Vagina (tissue), 2 donors: Measurements from ENCODE around the gene PPL. TPM values are rescaled to one million over a fixed set of nuclear protein-coding genes. Genes with fewer than 3 reads are reported as not detected.

Experiments
- DNase-seq, 2 donors: peaks; one replicate each; pipeline ENCODE4 v3.0.0-alpha.2; 2017; ENCODE audit errors: extremely low spot score in 2 of 2
- H3K27ac ChIP-seq: fragments of 200-600 bp; sonication (generic); one replicate; pipeline ENCODE4 v1.5.1; 2019
- H3K27me3 ChIP-seq: fragments of 200-600 bp; sonication (generic); one replicate; pipeline ENCODE4 v1.5.1; 2019
- H3K36me3 ChIP-seq, 2 donors: fragments of 200-600 bp; sonication (generic); one replicate each; pipeline ENCODE4 v1.5.1; 2017 to 2019
- H3K4me1 ChIP-seq: fragments of 200-600 bp; sonication (generic); one replicate; pipeline ENCODE4 v1.5.1; 2019
- H3K4me3 ChIP-seq, 2 donors: fragments of 200-600 bp; sonication (generic); 1 replicate in 1 of 2; 2 replicates in 1 of 2; pipeline ENCODE4 v1.5.1; 2016 to 2019
- H3K9me3 ChIP-seq: fragments of 200-600 bp; sonication (generic); one replicate; pipeline ENCODE4 v1.5.1; 2019
- CTCF ChIP-seq, 3 experiments: fragments of 450-650 bp in 2 of 3; fragments of 200-600 bp in 1 of 3; sonication (generic) in 1 of 3; IDR thresholded peaks; one replicate each; pipeline ENCODE4 v1.5.1; 2017 to 2019; ENCODE audit warnings: antibody characterized with exemption in 3 of 3, mild to moderate bottlenecking in 2 of 3, moderate library complexity in 2 of 3
- POLR2A ChIP-seq, 2 donors: fragments of 450-650 bp; IDR thresholded peaks; one replicate each; pipeline ENCODE4 v1.6.1; 2017; ENCODE audit warnings: antibody characterized with exemption in 2 of 2, mild to moderate bottlenecking in 2 of 2, moderate library complexity in 2 of 2
- POLR2AphosphoS5 ChIP-seq, 2 donors: sonication (generic); formaldehyde crosslinking; IDR thresholded peaks; one replicate each; pipeline ENCODE4 v1.9.0; 2017; ENCODE audit warnings: antibody characterized with exemption in 2 of 2, mild to moderate bottlenecking in 2 of 2, low read depth in 1 of 2; ENCODE audit not compliant: insufficient read depth in 1 of 2
- intact Hi-C: fragments of 100-400 bp; cut with DNase I; formaldehyde crosslinking; loops from one replicate; pipeline ENCODE4 v1.15.1; 2023
- total RNA-seq: library from RNA; depleted of rRNA; stranded (reverse); fragments of >200 nt; gene quantifications from one replicate; pipeline ENCODE4 v1.2.3, GENCODE V29; 2016

The PPL gene
- total RNA-seq, 1 donor from 2014 or later = 391 TPM

- TF ChIP-seq POLR2AphosphoS5 (IDR thresholded peaks at IDR 0.05; ENCODE audit: insufficient read depth in 1 of 2, low read depth in 1 of 2) = peak in 1 of 2 donors; percentile 9
- TF ChIP-seq POLR2A (IDR thresholded peaks at IDR 0.05) = no peak
- intact Hi-C loops = no loop called here
- H3K4me1 ChIP-seq = no peaks in the 10 kb centered on the region
- peaks cover 0 to 96% of the 10 kb centered on the region in 2 donors for H3K36me3 ChIP-seq
- H3K27ac ChIP-seq = no peak overlapping the region
- H3K27me3 ChIP-seq = no peaks in the 10 kb centered on the region
- H3K9me3 ChIP-seq = no peaks in the 10 kb centered on the region
- no peak for DNase-seq
- H3K4me3 ChIP-seq = no peak overlapping the region
These were observed 53.4 kb downstream of the PPL start for GRCh38 chr16:4883501-4883900.

- peaks cover 0 to 96% of the 10 kb centered on the region in 2 donors for H3K36me3 ChIP-seq
- no peaks in the 10 kb centered on the region for H3K9me3 ChIP-seq
- H3K4me1 ChIP-seq = no peaks in the 10 kb centered on the region
- intact Hi-C loops = no loop called here
- TF ChIP-seq CTCF (IDR thresholded peaks at IDR 0.05) = no peak
- no peak for TF ChIP-seq POLR2AphosphoS5 (IDR thresholded peaks at IDR 0.05; ENCODE audit: insufficient read depth in 1 of 2, low read depth in 1 of 2)
- no peak for TF ChIP-seq POLR2A (IDR thresholded peaks at IDR 0.05)
- no peak for DNase-seq
- H3K27me3 ChIP-seq = no peaks in the 10 kb centered on the region
- no peak overlapping the region for H3K27ac ChIP-seq
- H3K4me3 ChIP-seq = no peak overlapping the region
These were observed 54.2 kb downstream of the PPL start for GRCh38 chr16:4882633-4883285.

- Histone ChIP-seq H3K36me3 (peaks cover 0 to 96% of the 10 kb centered on the region in 2 donors), H3K27ac (no peak overlapping the region), H3K27me3 (no peaks in the 10 kb centered on the region), H3K4me1 (no peaks in the 10 kb centered on the region), H3K4me3 (no peak overlapping the region), H3K9me3 (no peaks in the 10 kb centered on the region)
- intact Hi-C loops = no loop called here
- TF ChIP-seq POLR2A (IDR thresholded peaks at IDR 0.05) = no peak
- TF ChIP-seq POLR2AphosphoS5 (IDR thresholded peaks at IDR 0.05; ENCODE audit: insufficient read depth in 1 of 2, low read depth in 1 of 2) = no peak
- no peak for TF ChIP-seq CTCF (IDR thresholded peaks at IDR 0.05)
- no peak for DNase-seq
These were observed 54.8 kb downstream of the PPL start for GRCh38 chr16:4882000-4882632.

- H3K27me3 ChIP-seq = no peaks in the 10 kb centered on the region
- DNase-seq = no peak
- no peak for TF ChIP-seq POLR2AphosphoS5 (IDR thresholded peaks at IDR 0.05; ENCODE audit: insufficient read depth in 1 of 2, low read depth in 1 of 2)
- TF ChIP-seq CTCF (IDR thresholded peaks at IDR 0.05) = no peak
- no peak for TF ChIP-seq POLR2A (IDR thresholded peaks at IDR 0.05)
- no peaks in the 10 kb centered on the region for H3K4me1 ChIP-seq
- intact Hi-C loops = no loop called here
- H3K36me3 ChIP-seq = peaks cover 0 to 90% of the 10 kb centered on the region in 2 donors
- no peak overlapping the region for H3K27ac ChIP-seq
- no peak overlapping the region for H3K4me3 ChIP-seq
- no peaks in the 10 kb centered on the region for H3K9me3 ChIP-seq
These were observed 56.9 kb downstream of the PPL start for GRCh38 chr16:4880006-4880580.

GRCh38 chr16:4879049-4879448 is 57.9 kb downstream of the PPL start:
- Histone ChIP-seq H3K27ac (no peak overlapping the region), H3K36me3 (peaks cover 0 to 90% of the 10 kb centered on the region in 2 donors), H3K27me3 (no peaks in the 10 kb centered on the region), H3K4me1 (no peaks in the 10 kb centered on the region), H3K4me3 (no peak overlapping the region), H3K9me3 (no peaks in the 10 kb centered on the region)
- TF ChIP-seq POLR2AphosphoS5 (IDR thresholded peaks at IDR 0.05; ENCODE audit: insufficient read depth in 1 of 2, low read depth in 1 of 2) (no peak), CTCF (IDR thresholded peaks at IDR 0.05) (no peak), POLR2A (IDR thresholded peaks at IDR 0.05) (no peak)
- DNase-seq = no peak
- intact Hi-C loops = no loop called here
